MCF 10A (cell line): ENCODE data around the gene VPS13A. TPM values are rescaled to one million over a fixed set of nuclear protein-coding genes. Genes with fewer than 3 reads are reported as not detected.

Experiments
- BruUV-seq: library from RNA; stranded (reverse); fragments of 400-500 nt; replicated peaks from 2 replicates; lab custom pipeline; 2021; lab: Mats Ljungman, UMichigan
- CTCF ChIA-PET: fragments of 300-600 bp; sonication (Branson Sonifier 250); formaldehyde crosslinking; extraction: SDS; loops from one replicate; lab custom pipeline; 2021; ENCODE audit warnings: antibody characterized with exemption, inconsistent platforms; lab: Yijun Ruan, JAX
- POLR2A ChIA-PET: fragments of 300-600, 350-650 bp; sonication (Branson Sonifier 250); formaldehyde crosslinking; extraction: SDS; loops from one replicate; lab custom pipeline; 2020; ENCODE audit warnings: antibody characterized with exemption, inconsistent platforms; lab: Yijun Ruan, JAX
- DNase-seq: peaks from one replicate; pipeline ENCODE4 v3.0.0-alpha.2; 2018; ENCODE audit not compliant: unreplicated experiment
- H3K27ac Mint-ChIP-seq: one replicate; pipeline ENCODE4 v1.8.0; 2022; ENCODE audit warnings: mild to moderate bottlenecking, low read depth, mixed read lengths; ENCODE audit not compliant: unreplicated experiment
- H3K27me3 Mint-ChIP-seq: one replicate; pipeline ENCODE4 v1.8.0; 2022; ENCODE audit warnings: mixed read lengths; ENCODE audit not compliant: insufficient read depth, unreplicated experiment
- H3K36me3 Mint-ChIP-seq: one replicate; pipeline ENCODE4 v1.8.0; 2022; ENCODE audit warnings: mild to moderate bottlenecking, moderate library complexity, mixed read lengths; ENCODE audit not compliant: insufficient read depth, unreplicated experiment
- H3K4me1 Mint-ChIP-seq: one replicate; pipeline ENCODE4 v1.8.0; 2022; ENCODE audit warnings: mixed read lengths; ENCODE audit not compliant: insufficient read depth, unreplicated experiment
- H3K4me3 Mint-ChIP-seq: one replicate; pipeline ENCODE4 v1.8.0; 2022; ENCODE audit warnings: mild to moderate bottlenecking, moderate library complexity, mixed read lengths; ENCODE audit not compliant: unreplicated experiment
- H3K9me3 Mint-ChIP-seq: one replicate; pipeline ENCODE4 v1.8.0; 2022; ENCODE audit warnings: mixed read lengths; ENCODE audit not compliant: unreplicated experiment
- intact Hi-C: fragments of 100-400 bp; cut with micrococcal nuclease; formaldehyde crosslinking; loops from 2 replicates; pipeline ENCODE4 v1.14.1; 2022
- total RNA-seq: library from RNA; stranded (reverse); gene quantifications from 2 replicates; pipeline ENCODE4 v1.2.3, GENCODE V29; 2022
- TF ChIP-seq, protein P1 (sequence below): fragments of 200-600 bp; IDR thresholded peaks from one replicate; pipeline ENCODE4 v1.8.0; 2022; ENCODE audit warnings: antibody characterized with exemption, mild to moderate bottlenecking; ENCODE audit not compliant: unreplicated experiment

The VPS13A gene
- total RNA-seq, 1 experiment from 2014 or later: 29.6 TPM

DNA sequence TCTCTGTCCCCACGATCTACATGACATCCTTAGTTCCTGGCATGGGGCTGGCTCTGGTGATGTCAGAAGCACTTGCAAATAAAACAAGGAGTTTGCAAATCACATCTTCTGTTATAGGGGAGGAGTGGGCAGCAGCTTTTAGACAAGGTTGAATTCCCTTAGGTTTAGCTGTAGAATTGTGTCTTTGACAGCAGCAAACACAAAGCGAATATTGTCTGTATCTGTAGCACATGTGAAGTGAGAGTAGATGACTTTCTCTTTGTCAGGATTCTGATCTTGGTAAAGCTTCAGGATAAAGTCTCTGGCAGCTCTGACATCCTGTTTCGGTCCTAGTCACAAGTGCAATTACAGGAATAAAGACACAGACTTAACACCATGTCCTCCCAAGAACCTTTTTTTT is 246.5 kb downstream of the VPS13A start:
- Mint-ChIP-seq H3K36me3 (no peaks in the 10 kb centered on the region), H3K4me3 (no peak overlapping the region), H3K4me1 (peaks cover 5% of the 10 kb centered on the region), H3K9me3 (no peaks in the 10 kb centered on the region), H3K27ac (no peak overlapping the region), H3K27me3 (no peaks in the 10 kb centered on the region)
- no peak for DNase-seq
- ChIA-PET CTCF (interaction anchor here (0.8 to 2.5 kb wide), 3 partner anchors 9 to 34 kb away, joined by 3 to 16 read pairs (median 5); no protein-coding TSS in a partner anchor), POLR2A (no interaction called here)
- no TSS peak for BruUV-seq
- TF ChIP-seq, protein P1, sequence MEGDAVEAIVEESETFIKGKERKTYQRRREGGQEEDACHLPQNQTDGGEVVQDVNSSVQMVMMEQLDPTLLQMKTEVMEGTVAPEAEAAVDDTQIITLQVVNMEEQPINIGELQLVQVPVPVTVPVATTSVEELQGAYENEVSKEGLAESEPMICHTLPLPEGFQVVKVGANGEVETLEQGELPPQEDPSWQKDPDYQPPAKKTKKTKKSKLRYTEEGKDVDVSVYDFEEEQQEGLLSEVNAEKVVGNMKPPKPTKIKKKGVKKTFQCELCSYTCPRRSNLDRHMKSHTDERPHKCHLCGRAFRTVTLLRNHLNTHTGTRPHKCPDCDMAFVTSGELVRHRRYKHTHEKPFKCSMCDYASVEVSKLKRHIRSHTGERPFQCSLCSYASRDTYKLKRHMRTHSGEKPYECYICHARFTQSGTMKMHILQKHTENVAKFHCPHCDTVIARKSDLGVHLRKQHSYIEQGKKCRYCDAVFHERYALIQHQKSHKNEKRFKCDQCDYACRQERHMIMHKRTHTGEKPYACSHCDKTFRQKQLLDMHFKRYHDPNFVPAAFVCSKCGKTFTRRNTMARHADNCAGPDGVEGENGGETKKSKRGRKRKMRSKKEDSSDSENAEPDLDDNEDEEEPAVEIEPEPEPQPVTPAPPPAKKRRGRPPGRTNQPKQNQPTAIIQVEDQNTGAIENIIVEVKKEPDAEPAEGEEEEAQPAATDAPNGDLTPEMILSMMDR: no peak
- intact Hi-C loops: no loop called here

DNA sequence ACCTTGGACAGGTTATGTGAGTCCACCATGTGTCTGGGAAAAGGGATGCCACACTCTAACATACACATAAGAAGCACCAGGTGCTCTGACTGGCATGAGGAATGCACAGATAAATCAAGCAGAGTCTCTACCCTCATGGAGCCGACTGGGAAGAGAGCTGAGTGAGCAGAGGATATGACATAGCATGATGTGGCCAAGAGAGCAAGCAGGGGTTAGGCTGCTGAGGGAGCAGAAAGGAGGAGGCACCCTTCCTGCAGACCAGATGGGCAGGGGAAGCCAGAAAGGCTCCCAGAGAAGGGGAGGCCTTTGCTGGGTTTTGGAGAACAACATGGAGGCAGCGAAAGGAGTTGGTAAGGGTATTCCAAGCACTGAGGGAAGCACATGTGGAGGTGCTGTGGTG is 247.7 kb downstream of the VPS13A start:
- TF ChIP-seq, protein P1: no peak
- H3K4me3 Mint-ChIP-seq: no peak overlapping the region
- H3K4me1 Mint-ChIP-seq: peaks cover 5% of the 10 kb centered on the region
- intact Hi-C loops: no loop called here
- H3K36me3 Mint-ChIP-seq: no peaks in the 10 kb centered on the region
- no peaks in the 10 kb centered on the region for H3K9me3 Mint-ChIP-seq
- ChIA-PET POLR2A (no interaction called here), CTCF (interaction anchor here (0.6 to 1.7 kb wide), 4 partner anchors 9 to 340 kb away, joined by 3 to 14 read pairs (median 6); no protein-coding TSS in a partner anchor)
- no TSS peak for BruUV-seq
- no peak overlapping the region for H3K27ac Mint-ChIP-seq
- no peaks in the 10 kb centered on the region for H3K27me3 Mint-ChIP-seq
- no peak for DNase-seq

DNA sequence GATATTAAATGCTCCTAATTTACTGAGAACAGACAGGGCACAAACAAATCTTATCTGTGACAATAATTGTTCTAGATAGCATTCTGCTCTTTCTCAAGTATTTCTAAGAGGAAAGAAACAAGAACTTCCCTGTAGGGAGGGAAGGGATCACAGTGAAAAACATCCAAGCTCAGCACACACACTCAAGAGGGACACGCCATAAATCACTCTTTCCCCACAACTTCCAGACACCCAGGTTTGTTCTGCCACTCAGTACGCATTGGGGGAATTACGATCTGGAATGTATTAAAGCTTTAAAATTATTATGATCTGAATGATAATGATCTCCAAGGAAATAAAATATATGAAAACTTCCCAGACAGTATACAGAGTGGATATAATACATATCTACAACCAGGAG is 249.4 kb downstream of the VPS13A start:
- intact Hi-C loops: no loop called here
- no TSS peak for BruUV-seq
- Mint-ChIP-seq H3K4me1 (peaks cover 5% of the 10 kb centered on the region), H3K9me3 (no peaks in the 10 kb centered on the region), H3K27ac (no peak overlapping the region), H3K27me3 (no peaks in the 10 kb centered on the region), H3K36me3 (no peaks in the 10 kb centered on the region), H3K4me3 (no peak overlapping the region)
- DNase-seq: no peak
- TF ChIP-seq, protein P1: no peak
- ChIA-PET CTCF (interaction anchor here (0.5 to 1.4 kb wide), 4 partner anchors 29 to 789 kb away, joined by 3 read pairs; no protein-coding TSS in a partner anchor), POLR2A (no interaction called here)

DNA sequence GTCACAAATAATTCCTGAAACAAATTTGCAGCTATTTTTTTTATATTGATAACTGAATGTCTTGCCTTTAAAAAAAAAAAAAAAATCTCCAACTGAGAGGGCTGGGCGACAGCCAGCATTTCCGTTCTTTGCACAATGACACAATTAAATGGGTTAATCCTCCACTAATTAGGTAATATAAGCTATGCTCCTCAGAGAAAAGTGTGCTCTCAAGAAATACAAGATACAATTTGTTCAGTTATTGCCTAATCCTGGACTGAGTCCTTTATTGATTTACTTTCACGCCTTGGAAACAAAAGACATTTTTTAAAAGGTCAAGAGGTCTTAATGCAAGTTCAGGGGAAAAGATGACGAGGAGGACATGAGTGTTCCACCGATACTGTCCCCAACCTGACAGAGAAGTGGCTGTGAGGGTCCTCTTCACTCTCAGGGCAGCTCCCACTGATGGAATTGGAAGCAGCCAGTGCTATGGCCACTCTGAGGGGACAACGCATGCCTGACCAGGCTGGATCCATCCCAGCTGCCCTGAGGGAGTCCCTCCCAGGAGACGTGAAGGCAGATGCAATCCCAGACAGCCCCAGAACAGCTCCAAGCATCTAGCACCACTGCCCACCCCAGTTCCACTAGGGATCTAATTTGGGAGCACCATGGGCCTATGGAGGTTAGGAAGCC is 250.1 kb downstream of the VPS13A start:
- Mint-ChIP-seq H3K4me3 (no peak overlapping the region), H3K4me1 (peaks cover 5% of the 10 kb centered on the region), H3K36me3 (no peaks in the 10 kb centered on the region), H3K9me3 (no peaks in the 10 kb centered on the region), H3K27ac (no peak overlapping the region), H3K27me3 (no peaks in the 10 kb centered on the region)
- intact Hi-C loops: no loop called here
- TF ChIP-seq, protein P1: no peak
- no TSS peak for BruUV-seq
- CTCF ChIA-PET: interaction anchor here (0.5 to 1.4 kb wide), 5 partner anchors 29 to 788 kb away, joined by 3 to 5 read pairs (median 3); no protein-coding TSS in a partner anchor
- POLR2A ChIA-PET: no interaction called here
- no peak for DNase-seq
